ENCODE results near the gene STK32B. TPM values are rescaled to one million over a fixed set of nuclear protein-coding genes. Genes with fewer than 3 reads are reported as not detected.
"Not testable (repeated sequence)": the region's sequence is repeated elsewhere in the genome, so short reads cannot be mapped to it uniquely, and the experiment has no call there.

Gene STK32B
- total and polyA plus RNA-seq, 2 experiments from 2014 or later = not detected

DNA sequence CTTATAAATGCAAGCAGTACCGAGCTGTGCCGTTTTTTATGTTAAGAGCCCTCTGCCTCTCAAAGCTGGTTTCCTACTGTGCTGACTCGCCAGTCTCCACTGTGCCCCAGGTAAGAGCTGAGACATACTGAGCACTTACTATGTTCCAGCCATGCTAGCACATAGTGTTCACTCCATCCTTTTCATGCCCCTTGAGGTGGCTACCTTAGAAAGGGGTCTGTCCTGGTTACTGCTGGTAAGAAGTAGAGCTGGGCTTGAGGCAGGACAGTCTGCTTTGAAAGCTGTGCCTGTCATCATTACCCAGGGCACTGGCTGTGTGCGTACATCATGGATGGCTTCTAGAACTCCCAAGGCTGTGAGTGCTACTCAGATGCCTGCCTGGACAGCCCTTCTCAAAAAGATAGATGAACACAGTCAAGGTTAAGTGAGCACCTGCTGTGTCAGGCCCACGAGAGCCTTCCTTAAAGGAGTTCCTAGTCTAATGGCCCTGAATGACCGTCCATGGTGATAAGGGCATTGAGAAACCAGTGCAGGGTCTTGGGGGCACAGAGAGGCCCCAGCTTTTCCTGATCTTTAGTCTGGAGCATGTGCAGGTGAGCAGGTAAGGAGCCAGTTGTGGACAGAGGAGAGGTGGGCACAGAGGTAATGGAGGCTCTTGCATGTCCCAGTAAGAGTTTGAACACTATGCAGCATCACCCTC, 1.6 kb downstream of the STK32B start:
- DNase-seq (ENCODE audit: low read depth in 1 of 2, low spot score in 1 of 2) = no peak
- H3K4me1 ChIP-seq (ENCODE audit: low read depth) = peaks cover 4% of the 10 kb centered on the region
- H3K4me3 ChIP-seq = no peak overlapping the region
- H3K36me3 ChIP-seq = no peaks in the 10 kb centered on the region
- H3K27ac ChIP-seq = no peak overlapping the region
- H3K27me3 ChIP-seq = peaks cover 45% of the 10 kb centered on the region
- TF ChIP-seq, protein P1, sequence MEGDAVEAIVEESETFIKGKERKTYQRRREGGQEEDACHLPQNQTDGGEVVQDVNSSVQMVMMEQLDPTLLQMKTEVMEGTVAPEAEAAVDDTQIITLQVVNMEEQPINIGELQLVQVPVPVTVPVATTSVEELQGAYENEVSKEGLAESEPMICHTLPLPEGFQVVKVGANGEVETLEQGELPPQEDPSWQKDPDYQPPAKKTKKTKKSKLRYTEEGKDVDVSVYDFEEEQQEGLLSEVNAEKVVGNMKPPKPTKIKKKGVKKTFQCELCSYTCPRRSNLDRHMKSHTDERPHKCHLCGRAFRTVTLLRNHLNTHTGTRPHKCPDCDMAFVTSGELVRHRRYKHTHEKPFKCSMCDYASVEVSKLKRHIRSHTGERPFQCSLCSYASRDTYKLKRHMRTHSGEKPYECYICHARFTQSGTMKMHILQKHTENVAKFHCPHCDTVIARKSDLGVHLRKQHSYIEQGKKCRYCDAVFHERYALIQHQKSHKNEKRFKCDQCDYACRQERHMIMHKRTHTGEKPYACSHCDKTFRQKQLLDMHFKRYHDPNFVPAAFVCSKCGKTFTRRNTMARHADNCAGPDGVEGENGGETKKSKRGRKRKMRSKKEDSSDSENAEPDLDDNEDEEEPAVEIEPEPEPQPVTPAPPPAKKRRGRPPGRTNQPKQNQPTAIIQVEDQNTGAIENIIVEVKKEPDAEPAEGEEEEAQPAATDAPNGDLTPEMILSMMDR (IDR thresholded peaks at IDR 0.05; ENCODE audit: low read depth, low read length) = no peak
- H3K9me3 ChIP-seq (ENCODE audit: low read depth) = no peaks in the 10 kb centered on the region

DNA sequence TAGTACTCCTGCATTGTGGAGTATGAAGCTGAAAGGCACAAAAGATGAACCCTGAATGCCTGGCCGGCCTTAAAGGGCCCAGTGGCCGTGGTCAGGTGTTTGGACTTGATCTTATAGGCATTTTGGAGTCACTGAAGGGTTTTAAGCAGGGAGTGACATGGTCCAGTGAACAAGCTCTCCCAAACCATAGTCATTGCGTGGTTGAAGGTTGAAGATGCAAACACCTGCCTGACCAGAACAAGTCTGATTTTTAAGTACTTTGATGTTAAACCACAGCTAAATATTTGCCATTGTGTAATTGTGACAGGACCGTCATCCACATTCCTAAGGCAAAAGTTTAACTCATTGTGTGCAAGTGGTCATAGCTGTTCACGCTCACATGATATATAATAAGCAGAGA, 3.3 kb downstream of the STK32B start:
- Histone ChIP-seq H3K4me1 (ENCODE audit: low read depth) (peaks cover 4% of the 10 kb centered on the region), H3K27me3 (peaks cover 45% of the 10 kb centered on the region), H3K36me3 (no peaks in the 10 kb centered on the region), H3K27ac (no peak overlapping the region), H3K9me3 (ENCODE audit: low read depth) (no peaks in the 10 kb centered on the region), H3K4me3 (no peak overlapping the region)
- TF ChIP-seq, protein P1 (IDR thresholded peaks at IDR 0.05; ENCODE audit: low read depth, low read length) = no peak
- DNase-seq (ENCODE audit: low read depth in 1 of 2, low spot score in 1 of 2) = no peak

DNA sequence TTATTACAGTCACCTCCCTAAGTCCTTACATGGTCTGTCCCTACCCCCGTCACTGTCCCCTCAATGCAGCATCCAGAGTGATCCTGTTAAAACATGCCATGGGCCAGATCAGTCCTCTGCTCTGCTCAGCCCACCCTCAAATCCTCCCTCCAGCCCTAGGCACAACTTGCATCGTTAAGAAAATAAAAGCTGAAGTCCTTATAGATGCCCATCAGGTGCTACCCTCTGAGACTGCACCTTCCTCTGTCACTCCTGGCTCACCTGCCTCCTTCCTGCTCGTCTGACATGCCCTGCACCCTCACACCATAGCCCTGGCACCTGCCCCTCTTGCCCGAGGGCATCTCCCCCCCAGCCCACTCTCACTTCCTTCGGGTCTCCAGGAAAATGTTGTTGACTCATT, 4.1 kb downstream of the STK32B start:
- H3K36me3 ChIP-seq = no peaks in the 10 kb centered on the region
- no peak overlapping the region for H3K27ac ChIP-seq
- peaks cover 4% of the 10 kb centered on the region for H3K4me1 ChIP-seq (ENCODE audit: low read depth)
- H3K9me3 ChIP-seq (ENCODE audit: low read depth) = no peaks in the 10 kb centered on the region
- peaks cover 42% of the 10 kb centered on the region for H3K27me3 ChIP-seq
- no peak overlapping the region for H3K4me3 ChIP-seq
- no peak for DNase-seq (ENCODE audit: low read depth in 1 of 2, low spot score in 1 of 2)
- TF ChIP-seq, protein P1 (IDR thresholded peaks at IDR 0.05; ENCODE audit: low read depth, low read length) = no peak

DNA sequence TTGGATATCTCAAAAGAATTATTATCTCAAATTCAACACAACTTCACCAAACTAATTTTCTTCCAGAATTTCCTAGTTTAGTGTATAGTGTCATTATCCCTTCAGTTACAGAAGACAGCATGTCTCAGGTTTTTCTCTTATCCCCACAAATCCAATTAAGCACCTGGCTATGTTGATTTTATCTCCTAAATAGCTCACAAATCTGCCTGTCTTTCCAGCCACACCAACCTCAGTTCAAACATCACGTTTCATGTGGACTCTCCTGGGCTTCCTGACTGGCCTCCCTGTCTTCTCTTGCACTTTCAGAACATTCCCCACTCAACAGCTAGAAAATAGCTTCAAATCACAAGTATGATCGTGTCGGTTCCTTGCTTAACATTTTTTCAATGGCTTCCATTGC, 14.8 kb downstream of the STK32B start:
- DNase-seq (ENCODE audit: low read depth in 1 of 2, low spot score in 1 of 2) = no peak
- H3K4me3 ChIP-seq = no peak overlapping the region
- TF ChIP-seq, protein P1 (IDR thresholded peaks at IDR 0.05; ENCODE audit: low read depth, low read length) = no peak
- H3K36me3 ChIP-seq = no peaks in the 10 kb centered on the region
- no peaks in the 10 kb centered on the region for H3K4me1 ChIP-seq (ENCODE audit: low read depth)
- no peaks in the 10 kb centered on the region for H3K27me3 ChIP-seq
- no peak overlapping the region for H3K27ac ChIP-seq
- no peaks in the 10 kb centered on the region for H3K9me3 ChIP-seq (ENCODE audit: low read depth)

DNA sequence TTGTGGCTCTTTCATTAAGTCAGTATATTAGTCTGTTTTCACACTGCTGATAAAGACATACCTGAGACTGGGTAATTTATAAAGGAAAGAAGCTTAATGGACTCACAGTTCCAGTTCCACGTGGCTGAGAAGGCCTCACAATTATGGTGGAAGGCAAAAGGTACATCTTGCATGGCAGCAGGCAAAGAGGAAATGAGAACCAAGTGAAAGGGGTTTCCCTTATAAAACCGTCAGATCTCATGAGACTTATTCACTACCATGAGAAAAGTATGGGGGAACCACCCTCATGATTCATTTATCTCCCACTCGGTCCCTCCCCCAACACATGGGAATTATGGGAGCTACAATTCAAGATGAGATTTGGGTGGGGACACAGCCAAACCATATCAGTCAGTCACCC, 15.7 kb downstream of the STK32B start:
- H3K27me3 ChIP-seq; H3K27ac ChIP-seq; H3K4me1 ChIP-seq (ENCODE audit: low read depth); H3K9me3 ChIP-seq (ENCODE audit: low read depth); H3K4me3 ChIP-seq; DNase-seq (ENCODE audit: low read depth in 1 of 2, low spot score in 1 of 2); H3K36me3 ChIP-seq: not testable (repeated sequence)

DNA sequence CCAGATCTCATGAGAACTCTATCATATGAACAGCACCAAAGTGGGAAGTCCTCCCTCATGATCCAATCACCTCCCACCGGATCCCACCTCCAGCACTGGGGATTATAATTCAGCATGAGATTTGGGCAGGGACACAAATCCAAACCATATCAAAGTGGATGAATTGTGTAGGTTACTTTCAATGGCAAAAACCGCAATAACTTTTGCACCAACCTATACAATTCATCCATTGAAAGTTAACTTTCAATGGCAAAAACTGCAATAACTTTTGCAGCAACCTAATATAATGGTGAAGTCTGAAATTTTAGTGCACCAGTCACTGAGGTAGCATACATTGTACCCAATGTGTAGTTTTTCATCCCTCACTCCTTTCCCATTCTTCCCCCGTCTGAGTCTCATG, 16.6 kb downstream of the STK32B start:
- DNase-seq (ENCODE audit: low read depth in 1 of 2, low spot score in 1 of 2) = no peak
- TF ChIP-seq, protein P1 (IDR thresholded peaks at IDR 0.05; ENCODE audit: low read depth, low read length) = no peak
- H3K36me3 ChIP-seq = no peaks in the 10 kb centered on the region
- no peaks in the 10 kb centered on the region for H3K4me1 ChIP-seq (ENCODE audit: low read depth)
- no peaks in the 10 kb centered on the region for H3K27me3 ChIP-seq
- H3K4me3 ChIP-seq = no peak overlapping the region
- no peaks in the 10 kb centered on the region for H3K9me3 ChIP-seq (ENCODE audit: low read depth)
- H3K27ac ChIP-seq = no peak overlapping the region

Measured in cardiac muscle cell (in vitro differentiated cells and primary cell).